CD4-positive, alpha-beta T cell treated with Interleukin-1 beta for 1 hour (primary cell): Measurements from ENCODE around the gene C15orf40.
A peak's percentile ranks its signal among the peaks of the same experiment; 100 is the strongest.

Experiments
- DNase-seq, 2 donors: peaks; one replicate each; pipeline ENCODE4 v3.0.0-alpha.2; 2020 to 2022

C15orf40 gene

DNA sequence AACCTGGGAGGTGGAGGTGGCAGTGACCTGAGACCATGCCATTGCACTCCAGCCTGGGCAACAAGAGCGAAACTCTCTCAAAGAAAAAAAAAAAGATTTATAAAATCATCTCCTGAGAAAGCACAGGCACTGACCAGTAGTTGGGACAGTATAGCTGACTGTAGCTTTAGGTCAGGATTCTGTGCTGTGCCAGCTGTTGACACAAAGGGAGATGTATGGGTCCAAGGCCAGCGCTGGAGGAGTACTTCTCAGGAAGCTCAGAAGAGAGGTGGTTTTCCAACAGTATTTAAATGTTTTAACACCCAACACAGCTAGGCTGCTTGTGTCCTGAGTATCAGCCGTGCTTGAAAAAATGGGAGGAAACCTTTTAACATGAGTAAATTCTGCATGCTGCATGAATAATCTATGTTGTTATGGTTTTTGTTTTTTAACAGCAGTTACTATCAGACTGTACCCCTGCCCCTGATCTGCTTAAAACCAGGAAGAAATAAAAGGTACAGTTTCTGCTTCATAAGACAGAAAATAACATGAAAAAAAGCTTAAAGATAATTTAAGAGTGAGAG lies 18.9 kb downstream of the C15orf40 start:
- no peak for DNase-seq

- DNase-seq = peak; percentile 15 to 33
Measured at GRCh38 chr15:82986442-82986780, 25.0 kb downstream of the C15orf40 start.

GRCh38 chr15:82985688-82986441 lies 25.6 kb downstream of the C15orf40 start, which contains the start of gene RAMAC:
Gene RAMAC, plus strand, starts transcription at chr15:82986210. Its CDS starts 2,809 bp downstream, at chr15:82989019.
- peak; percentile 93 to 95 for DNase-seq

GRCh38 chr15:82980981-82981380 lies 30.5 kb downstream of the C15orf40 start:
- no peak for DNase-seq

- no peak for DNase-seq
Measured at GRCh38 chr15:82979726-82980125, 31.7 kb downstream of the C15orf40 start.

DNA sequence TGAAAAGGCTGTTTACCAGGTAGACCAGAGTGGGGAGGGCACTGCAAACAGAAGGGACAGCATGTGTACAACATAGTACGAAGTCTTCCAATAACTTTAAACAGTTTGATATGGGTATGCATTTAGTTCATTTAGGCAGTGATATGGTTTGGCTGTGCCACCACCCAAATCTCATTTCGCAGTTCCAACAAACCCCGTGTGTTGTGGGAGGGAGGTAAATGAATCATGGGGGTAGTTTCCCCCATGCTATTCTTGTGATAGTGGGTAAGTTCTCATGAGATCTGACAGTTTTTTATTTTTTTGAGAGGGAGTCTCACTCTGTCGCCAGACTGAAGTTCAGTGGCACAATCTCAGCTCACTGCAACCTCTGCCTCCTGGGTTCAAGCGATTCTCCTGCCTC lies 33.0 kb downstream of the C15orf40 start:
- no peak for DNase-seq

DNA sequence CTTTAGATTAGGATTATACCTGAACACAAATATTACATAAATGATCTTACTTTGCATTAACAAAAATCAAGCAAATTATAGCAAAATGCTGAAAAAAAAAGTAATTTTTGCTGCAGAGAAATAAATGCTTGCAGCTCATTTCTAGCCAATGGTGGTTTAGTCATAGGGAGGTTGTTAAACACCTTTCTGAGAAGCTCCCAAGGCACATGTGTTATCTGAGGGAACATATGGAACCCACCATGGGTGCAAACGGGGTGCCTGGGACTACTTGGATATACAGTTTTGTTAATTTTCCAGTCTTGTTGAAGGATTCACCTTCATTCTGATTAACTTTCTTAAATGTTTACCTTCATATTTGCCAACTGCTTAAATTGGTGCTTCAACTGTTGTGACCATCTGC lies 34.4 kb downstream of the C15orf40 start:
- no peak for DNase-seq

GRCh38 chr15:82972990-82973389 lies 38.4 kb downstream of the C15orf40 start:
- DNase-seq = no peak

DNA sequence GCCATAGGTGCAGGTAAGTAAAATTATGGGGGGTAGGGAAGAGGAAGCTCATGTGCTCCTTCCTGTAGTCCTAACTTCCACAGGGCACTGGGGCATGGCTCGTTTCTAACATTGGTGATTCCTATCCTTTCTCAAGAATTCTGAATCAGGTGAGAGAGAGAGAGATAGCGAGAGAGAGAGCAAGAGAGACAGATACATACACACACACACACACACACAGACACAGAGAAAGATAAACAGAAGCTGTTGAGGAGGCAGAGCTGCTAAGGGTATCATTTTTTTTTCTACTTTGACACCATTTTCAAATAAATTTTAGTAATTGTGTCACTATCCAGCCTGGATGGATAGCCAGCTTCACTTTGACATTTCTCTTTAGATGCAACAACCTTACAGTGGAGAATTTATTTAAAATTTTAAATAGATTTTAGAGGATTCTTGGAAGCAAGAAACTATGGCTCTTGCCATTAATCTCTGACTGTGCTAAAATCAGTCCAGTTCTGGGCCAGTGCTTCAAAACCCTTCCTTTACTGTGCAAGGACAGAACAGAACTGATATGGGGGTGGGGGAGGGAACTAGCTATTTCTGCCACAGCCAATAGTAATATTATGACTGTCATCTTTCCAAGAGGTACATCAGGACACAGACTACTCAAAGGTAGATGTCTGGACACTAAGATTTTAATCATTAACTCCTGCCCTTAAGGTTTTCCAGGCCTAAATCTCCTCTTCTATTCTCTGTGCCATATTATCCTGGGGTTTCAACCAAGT lies 40.0 kb downstream of the C15orf40 start:
- DNase-seq = no peak

DNA sequence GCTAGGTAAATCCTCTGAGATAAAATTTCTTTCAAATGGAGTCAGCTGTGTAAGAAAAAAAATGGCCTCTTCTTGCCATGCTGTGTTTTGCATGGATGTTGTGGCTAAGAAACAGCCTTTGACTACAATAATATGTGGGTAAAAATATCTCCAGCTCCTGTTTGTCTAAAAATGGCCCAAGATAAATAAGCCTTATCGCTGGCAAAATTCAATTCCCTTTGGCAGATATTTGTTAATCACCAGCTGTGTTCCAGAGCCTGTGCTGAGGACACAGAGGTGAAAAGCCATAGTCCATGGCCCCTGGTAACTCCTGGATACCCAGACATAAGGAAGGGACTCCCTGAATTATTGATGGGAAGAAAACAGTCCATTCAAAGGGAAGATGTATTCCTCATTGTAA lies 40.7 kb downstream of the C15orf40 start:
- no peak for DNase-seq

DNA sequence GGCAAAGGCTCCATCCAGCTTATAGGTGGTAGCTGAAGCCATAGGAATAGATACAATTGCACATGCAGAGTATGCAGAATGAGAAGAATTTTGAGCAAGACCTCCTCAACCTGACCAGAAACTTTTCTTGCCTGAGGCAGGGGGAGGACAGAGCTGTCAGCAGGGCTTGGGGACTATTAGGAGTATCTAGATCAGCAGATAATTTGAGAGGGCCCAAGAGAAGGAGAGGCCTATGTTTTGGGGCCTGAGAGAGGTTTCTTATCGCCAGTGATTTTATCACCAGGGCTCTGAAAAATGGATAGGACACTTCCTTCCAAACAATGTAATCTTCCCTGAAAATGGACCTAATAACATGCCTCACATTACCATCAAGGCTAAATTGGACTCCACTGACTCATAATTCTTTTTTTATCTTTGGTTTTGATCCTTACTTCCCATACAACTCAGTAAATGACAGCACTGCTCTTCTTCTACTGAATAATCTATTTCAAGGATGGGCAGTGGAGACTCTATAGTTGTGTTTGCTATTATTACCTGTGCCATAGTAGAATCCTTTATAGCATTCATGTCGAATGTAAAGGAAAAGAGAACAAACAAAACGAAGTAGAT lies 41.3 kb downstream of the C15orf40 start:
- no peak for DNase-seq

DNA sequence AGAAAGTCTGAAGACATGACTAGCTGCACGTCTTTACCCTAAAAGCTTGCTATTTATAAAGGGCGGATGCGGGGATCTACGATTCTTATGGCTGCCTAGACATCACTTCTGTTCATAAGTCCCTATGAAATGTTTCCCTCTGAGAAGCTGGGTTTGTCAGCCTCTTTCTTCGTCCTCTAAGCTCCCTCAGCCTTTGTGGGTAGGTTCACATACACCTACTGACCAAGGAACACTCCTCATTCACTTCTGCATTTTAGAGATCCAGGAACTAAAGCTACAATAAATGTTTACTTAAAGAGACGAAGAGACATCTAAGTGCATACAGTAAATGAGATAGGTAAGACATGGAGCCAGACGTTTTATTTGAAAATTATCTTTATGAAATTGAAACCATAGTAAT lies 42.1 kb downstream of the C15orf40 start:
- DNase-seq = no peak

GRCh38 chr15:82968066-82968465 lies 43.4 kb downstream of the C15orf40 start:
- no peak for DNase-seq

- DNase-seq = no peak
Measured at GRCh38 chr15:82966671-82967071, 44.8 kb downstream of the C15orf40 start.

- no peak for DNase-seq
Measured at GRCh38 chr15:82964890-82965289, 46.5 kb downstream of the C15orf40 start.

- DNase-seq = no peak
Measured at GRCh38 chr15:82963471-82964341, 47.7 kb downstream of the C15orf40 start.

DNA sequence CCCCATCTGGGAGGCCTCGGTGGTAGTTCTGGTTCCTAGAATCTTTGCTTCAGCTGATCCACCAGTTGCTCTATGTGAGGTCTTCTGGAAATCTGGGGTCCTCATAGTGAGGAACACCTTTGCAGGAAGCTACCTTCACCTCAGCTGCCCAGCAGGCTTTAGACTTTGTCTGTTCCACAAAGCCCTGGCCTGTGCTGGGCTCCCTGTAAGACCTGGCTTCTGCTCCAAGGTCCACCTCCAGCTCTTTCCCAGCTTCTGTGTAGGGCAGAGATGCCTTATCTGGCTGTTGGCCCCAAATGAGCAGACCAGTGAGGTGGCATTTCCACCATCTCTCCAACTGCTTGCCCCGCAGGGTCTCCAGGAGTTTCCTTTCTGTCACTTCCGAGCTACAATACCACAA lies 50.7 kb downstream of the C15orf40 start:
- DNase-seq = no peak

DNA sequence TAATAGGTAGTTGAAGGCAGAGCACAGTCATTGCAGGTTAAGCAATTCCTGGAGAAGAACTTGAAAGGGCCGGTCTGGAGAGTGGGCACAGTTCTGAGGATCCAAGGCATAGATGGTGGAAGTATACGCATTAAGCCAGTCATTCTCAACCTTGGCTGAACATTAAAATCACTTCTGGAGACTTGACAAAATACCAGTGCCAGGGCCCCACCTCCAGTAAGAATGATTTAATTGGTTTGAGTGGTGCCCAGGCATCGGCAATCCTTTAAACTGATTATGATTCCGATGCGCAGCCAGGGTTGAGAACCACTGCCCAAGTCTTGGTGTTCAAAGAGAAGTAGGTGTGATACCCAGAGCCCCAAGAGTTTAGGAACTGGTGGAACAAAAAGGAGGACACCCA lies 52.0 kb downstream of the C15orf40 start:
- no peak for DNase-seq

- DNase-seq = no peak
Measured at GRCh38 chr15:82958638-82959037, 52.8 kb downstream of the C15orf40 start.

DNA sequence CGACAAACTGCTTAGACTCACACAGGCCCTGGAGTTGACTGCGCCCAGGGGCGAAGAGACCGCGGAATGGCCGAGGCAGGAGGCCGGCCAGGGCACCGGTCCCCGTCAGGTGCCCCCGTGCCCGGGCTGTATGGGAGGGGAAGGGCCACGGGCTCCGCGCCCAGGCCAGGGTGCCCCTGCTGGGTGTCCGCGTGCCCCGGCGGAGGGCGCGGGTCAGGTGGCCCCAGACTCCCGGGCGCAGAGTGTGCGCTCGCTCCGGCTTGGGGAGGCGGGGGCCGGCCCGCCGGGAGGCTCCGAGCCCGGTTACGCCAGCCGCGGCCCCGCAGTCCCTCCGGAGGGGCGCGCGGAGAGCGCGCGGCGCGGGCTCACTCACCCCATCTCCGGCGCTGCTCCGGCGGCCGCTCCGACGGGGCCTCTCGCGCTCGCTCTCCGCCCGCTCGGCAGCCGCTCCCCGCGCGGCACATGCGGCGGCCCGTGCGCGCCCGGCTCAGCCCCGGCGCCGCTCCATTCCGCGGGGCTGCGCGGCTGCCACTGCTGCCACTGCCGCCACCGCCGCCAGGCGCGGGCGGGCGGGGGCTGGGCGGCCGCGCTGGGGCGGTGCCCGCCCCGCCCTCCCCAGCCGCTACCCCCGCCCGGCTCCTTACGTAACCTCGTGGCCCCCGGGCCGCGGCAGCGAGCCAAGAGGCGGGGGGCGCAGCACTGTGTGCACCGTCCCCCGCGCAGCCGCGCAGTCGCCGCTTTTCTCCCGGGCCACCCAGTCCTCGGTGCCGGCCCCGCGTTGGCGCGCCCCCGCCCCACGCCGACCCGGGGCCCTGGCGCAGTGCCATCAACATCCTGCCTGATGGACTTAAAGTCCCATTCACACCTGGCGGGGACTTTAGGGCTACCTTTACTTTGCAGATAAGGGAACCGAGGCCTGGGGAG lies 59.0 kb downstream of the C15orf40 start, which contains the start of gene HOMER2:
Gene HOMER2, minus strand, starts transcription at position 563 of the 924 bp plus-strand sequence. Its CDS starts 185 bp downstream, at position 378.
- no peak for DNase-seq

GRCh38 chr15:82951472-82952157 lies 59.8 kb downstream of the C15orf40 start:
- DNase-seq = no peak
